ENCODE data around the gene TOP3B. TPM values are rescaled to one million over a fixed set of nuclear protein-coding genes. Genes with fewer than 3 reads are reported as not detected.

The TOP3B gene
- total RNA-seq, 2 donors from 2014 or later = 29.6 to 33.2 TPM

DNA sequence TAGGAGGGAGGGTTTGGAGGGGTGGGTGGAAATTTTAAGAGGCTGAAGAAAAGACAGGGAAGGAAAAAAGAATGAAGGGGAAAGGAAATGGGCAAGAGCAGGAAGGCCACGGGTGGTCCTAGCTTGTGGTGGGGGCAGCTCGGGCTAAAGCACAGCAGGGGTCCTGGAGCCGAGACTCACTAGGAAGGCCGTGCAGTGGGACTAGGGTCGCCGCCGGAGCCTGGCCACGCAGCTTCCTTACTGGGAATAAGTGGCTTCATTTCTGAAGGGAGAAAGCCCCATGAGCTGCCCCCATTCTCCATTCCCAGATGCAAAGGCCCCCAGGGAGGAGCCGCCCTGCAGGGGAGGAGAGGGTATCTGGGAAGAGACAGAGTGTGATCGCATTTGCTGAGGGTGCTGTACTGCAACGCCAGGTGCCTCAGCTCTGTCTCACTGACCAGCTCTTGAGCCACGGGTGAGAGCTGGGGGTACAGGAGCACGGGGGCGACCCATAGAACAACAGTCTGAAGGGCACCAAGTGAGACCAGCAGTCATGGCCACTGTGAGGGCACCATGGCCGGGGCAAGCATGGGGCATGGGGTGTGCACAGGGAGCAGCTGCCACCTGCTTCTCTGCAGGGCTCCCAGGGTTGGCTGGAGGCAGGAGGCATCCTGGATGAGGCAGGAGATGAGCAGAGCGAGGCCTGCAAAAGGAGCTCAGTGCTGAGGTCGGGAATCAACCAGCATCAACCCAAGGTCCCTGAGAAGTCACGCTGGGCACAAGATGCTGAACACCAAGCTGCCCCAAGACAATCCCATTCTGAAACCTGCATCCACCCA is 11.6 kb downstream of the TOP3B start:
- H3K36me3 Mint-ChIP-seq (ENCODE audit: insufficient read depth in 2 of 2) = peaks cover 2 to 18% of the 10 kb centered on the region in 2 donors
- H3K27ac Mint-ChIP-seq = no peak overlapping the region
- no peak overlapping the region for H3K4me3 Mint-ChIP-seq
- DNase-seq (no peak), ATAC-seq (replicated peaks in 1 of 2) (no peak)
- no peaks in the 10 kb centered on the region for H3K9me3 Mint-ChIP-seq
- H3K27me3 Mint-ChIP-seq (ENCODE audit: low read depth) = no peaks in the 10 kb centered on the region
- no peaks in the 10 kb centered on the region for H3K4me1 Mint-ChIP-seq (ENCODE audit: low read depth)

DNA sequence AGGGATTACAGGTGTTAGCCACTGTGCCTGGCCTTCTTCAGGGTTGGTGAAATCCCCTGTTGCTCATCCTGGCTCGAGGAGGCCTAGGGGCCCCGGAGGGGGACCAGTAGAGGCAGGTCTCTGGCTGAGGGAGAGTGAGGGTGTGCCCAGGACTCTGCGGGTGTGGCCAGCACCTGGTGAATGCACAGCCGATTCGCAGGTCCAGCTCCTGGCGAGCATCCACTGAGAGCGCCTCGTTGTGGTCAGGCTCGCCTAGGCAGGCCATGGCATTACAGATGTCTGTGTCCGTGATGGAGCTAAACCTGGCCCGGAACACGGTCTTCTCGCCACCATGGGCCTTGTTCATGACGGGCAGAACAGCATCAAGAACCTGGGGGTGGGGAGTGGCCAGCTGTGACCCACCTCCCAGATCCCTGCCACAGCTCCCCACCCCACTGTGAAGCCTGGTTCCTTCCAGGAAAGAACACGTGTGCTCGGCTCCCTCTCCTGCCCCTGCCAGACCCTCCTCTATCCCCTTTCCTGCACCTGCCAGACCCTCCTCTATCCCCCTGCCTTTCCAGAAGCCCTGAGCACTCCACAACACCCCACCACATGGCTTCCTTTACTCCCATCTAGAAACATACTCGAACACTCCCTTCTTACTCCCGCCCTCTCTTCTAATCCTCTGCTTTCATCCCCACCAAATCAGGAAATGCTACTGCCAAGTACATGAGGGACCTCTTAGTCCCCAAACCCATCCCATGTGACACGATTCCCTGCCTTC is 12.4 kb downstream of the TOP3B start:
- peaks cover 2 to 18% of the 10 kb centered on the region in 2 donors for H3K36me3 Mint-ChIP-seq (ENCODE audit: insufficient read depth in 2 of 2)
- DNase-seq (no peak), ATAC-seq (replicated peaks in 1 of 2) (no peak)
- no peak overlapping the region for H3K4me3 Mint-ChIP-seq
- H3K27me3 Mint-ChIP-seq (ENCODE audit: low read depth) = no peaks in the 10 kb centered on the region
- no peak overlapping the region for H3K27ac Mint-ChIP-seq
- H3K4me1 Mint-ChIP-seq (ENCODE audit: low read depth) = no peaks in the 10 kb centered on the region
- H3K9me3 Mint-ChIP-seq = no peaks in the 10 kb centered on the region

DNA sequence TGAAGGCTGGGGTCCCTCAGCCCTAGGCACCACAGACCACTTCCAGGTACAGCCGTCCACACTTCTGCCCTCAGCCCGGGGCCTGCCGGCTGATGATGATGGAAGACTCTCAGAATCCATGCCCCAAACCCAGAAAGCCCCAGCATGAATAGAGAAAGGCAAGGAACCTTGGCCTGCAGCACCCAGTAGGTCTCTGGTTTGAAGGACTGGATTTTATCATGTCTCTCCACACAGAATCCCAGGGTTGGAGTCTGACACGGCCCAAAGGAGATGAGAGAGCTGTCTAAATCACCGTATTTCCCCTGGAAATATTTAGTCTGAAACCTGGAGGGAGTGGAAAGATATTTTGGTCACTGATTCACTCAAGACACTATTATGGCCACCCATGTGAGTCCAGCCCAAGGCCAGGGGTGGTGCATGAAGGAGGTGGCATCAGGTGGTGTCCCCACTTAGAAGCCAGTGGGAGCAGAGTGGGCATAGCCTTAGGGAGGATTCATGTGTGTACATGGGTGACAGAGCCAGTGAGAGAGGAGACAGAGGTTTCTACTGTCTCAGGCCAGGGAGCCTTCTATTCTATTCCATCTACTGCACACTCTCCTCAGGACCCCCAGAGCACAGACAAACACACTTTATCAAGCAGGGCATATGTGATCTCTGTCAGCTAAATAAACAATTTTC is 14.0 kb downstream of the TOP3B start:
- Mint-ChIP-seq H3K27me3 (ENCODE audit: low read depth) (no peaks in the 10 kb centered on the region), H3K27ac (peak overlapping the region; percentile 80), H3K36me3 (ENCODE audit: insufficient read depth in 2 of 2) (peaks cover 2 to 16% of the 10 kb centered on the region in 2 donors), H3K4me1 (ENCODE audit: low read depth) (no peaks in the 10 kb centered on the region), H3K9me3 (no peaks in the 10 kb centered on the region), H3K4me3 (no peak overlapping the region)
- no peak for ATAC-seq (replicated peaks in 1 of 2)
- no peak for DNase-seq

DNA sequence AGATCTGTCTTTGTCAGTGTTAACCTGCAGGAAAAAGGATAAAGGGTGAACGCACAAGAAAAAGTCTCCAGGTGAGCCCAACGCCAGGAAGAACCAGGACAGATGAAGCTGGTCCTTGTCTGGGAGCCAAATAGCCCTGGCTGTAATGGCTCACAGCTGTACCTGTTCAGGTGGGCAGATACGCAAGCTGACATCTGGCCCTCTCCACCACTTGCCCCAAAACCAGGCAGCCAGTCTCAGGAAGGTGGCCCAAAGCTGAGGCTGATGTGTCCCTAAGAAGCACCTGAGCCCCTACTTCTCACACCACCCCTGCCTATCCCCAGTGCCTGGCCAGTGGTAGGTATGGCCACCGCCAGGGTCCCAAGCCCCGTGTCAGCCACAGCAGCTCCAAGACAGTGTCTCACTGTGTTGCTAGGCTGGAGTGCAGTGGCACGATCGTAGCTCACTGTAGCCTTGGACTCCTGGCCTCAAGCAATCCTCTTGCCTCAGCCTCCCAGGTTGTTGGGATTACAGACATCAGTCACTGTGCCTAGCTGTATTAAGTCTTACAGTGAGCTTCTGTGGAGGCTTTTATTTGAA is 14.8 kb downstream of the TOP3B start:
- peaks cover 2 to 16% of the 10 kb centered on the region in 2 donors for H3K36me3 Mint-ChIP-seq (ENCODE audit: insufficient read depth in 2 of 2)
- no peak overlapping the region for H3K27ac Mint-ChIP-seq
- ATAC-seq (replicated peaks in 1 of 2) (no peak), DNase-seq (no peak)
- H3K9me3 Mint-ChIP-seq = no peaks in the 10 kb centered on the region
- no peaks in the 10 kb centered on the region for H3K27me3 Mint-ChIP-seq (ENCODE audit: low read depth)
- H3K4me1 Mint-ChIP-seq (ENCODE audit: low read depth) = no peaks in the 10 kb centered on the region
- no peak overlapping the region for H3K4me3 Mint-ChIP-seq

DNA sequence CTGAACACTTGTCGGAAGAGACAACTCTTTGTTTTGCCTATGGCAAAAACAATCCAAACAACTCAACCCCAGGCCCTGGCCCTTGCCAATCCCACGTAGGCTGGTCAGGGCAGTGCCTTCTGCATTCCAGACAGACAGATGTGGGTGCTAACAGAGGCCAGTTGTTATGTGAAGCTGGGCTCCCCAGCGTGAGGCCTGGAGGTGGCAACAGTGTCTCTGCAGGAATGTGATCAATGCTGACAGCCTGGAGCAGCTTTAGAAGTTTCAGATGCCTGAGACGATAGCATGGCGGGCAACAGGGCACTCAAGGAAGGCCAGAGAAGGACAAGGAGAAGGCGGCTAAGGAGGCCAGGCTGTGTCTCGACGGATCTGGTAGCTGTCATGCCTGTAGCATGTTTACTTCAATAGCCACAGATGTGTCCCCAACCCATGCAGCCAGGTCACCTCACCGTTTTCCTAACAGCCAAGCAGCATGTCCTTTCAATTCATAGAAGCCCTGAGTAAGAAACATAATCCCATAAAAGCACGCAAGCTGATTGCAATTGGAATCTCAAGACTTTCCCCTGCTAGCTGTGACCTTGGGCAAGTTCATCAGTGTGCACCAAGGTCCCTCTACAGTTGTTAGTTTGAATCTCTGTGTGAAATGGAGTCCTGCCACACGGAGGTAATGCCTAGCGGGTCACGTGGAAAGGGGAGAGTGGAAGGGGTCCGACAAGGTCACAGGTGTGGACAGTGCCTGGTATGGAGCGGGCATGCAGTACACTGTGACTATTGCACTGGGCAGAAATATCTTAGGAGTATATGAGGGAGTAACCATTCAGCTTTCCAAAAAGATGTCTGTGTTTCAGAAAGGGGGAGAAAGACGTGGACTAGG is 15.7 kb downstream of the TOP3B start:
- ATAC-seq (replicated peaks in 1 of 2) = no peak
- H3K27me3 Mint-ChIP-seq (ENCODE audit: low read depth) = no peaks in the 10 kb centered on the region
- no peak overlapping the region for H3K4me3 Mint-ChIP-seq
- DNase-seq = no peak
- no peak overlapping the region for H3K27ac Mint-ChIP-seq
- H3K9me3 Mint-ChIP-seq = no peaks in the 10 kb centered on the region
- no peaks in the 10 kb centered on the region for H3K4me1 Mint-ChIP-seq (ENCODE audit: low read depth)
- peaks cover 2 to 14% of the 10 kb centered on the region in 2 donors for H3K36me3 Mint-ChIP-seq (ENCODE audit: insufficient read depth in 2 of 2)

DNA sequence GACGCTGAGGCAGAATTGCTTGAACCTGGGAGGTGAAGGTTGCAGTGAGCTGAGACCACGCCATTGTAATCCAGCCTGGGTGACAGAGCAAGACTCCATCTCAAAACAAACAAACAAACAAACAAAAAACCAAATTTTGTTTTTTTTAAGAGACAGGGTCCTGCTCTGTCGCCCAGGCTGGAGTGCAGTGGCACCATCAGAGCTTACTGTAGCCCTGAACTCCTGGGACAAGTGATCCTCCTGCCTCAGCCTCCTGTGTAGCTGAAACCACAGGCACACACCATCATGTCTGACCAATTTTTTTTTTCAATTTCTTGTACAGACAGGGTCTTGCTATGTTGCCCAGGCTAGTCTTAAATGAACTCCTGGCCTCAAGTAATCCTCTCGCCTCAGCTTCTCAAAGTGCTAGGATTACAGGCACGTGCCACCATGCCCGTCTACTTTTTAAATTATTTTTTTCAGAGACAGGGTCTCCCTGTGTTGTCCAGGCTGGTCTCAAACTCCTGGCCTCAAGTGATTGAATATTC is 16.8 kb downstream of the TOP3B start:
- H3K27me3 Mint-ChIP-seq (ENCODE audit: low read depth) = no peaks in the 10 kb centered on the region
- no peaks in the 10 kb centered on the region for H3K4me1 Mint-ChIP-seq (ENCODE audit: low read depth)
- H3K4me3 Mint-ChIP-seq = no peak overlapping the region
- no peak overlapping the region for H3K27ac Mint-ChIP-seq
- DNase-seq = no peak
- no peaks in the 10 kb centered on the region for H3K9me3 Mint-ChIP-seq
- peaks cover 2 to 12% of the 10 kb centered on the region in 2 donors for H3K36me3 Mint-ChIP-seq (ENCODE audit: insufficient read depth in 2 of 2)
- ATAC-seq (replicated peaks in 1 of 2) = no peak

DNA sequence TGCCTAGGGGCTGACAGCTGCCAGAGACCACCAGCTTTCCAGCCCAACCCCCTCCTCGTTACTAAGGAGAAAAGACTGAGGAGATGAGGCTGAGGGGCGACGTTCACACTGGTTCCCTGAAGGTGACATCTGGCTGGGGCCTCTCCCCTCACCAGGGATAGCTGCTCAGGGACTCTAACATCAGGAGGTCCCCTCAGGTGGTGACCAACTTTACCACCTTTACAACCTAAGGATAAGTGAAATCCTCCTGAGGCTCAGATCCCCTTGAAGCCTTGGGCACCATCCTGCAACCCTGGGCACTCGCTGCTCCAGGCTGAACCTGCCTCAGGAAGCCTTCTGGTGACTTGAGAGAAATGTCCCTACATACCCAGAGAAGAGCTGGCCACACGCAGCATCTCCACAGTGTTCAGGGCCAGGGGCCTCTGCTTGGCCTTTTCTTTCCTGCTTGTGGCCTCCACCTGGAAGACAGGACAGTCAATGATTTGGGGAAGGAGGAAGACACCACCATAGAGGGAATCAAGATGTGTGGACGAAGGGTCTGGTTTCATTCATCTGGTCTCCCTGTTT is 17.6 kb downstream of the TOP3B start:
- no peaks in the 10 kb centered on the region for H3K4me1 Mint-ChIP-seq (ENCODE audit: low read depth)
- no peak overlapping the region for H3K27ac Mint-ChIP-seq
- DNase-seq = no peak
- no peaks in the 10 kb centered on the region for H3K9me3 Mint-ChIP-seq
- no peaks in the 10 kb centered on the region for H3K27me3 Mint-ChIP-seq (ENCODE audit: low read depth)
- peaks cover 0 to 11% of the 10 kb centered on the region in 2 donors for H3K36me3 Mint-ChIP-seq (ENCODE audit: insufficient read depth in 2 of 2)
- no peak for ATAC-seq (replicated peaks in 1 of 2)
- H3K4me3 Mint-ChIP-seq = no peak overlapping the region

DNA sequence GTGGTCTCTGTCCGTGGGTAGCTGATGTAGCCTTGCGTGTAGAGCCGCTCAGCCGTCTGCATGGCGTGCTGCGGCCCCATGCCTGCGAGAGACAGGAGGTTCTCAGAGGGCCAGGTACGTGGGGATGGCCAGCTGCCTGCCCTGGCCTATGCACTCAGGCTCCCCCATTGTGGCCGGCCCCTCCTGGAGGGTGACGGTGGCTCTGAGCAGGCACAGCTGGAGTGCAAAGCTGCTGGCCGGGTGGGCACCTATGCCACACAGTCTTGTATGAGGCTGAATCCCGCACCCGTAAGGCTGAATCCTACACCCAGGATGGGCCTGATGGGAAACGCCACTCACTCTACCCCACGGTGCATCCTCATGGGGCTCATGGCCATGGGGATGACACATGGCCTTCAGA is 18.4 kb downstream of the TOP3B start:
- Mint-ChIP-seq H3K4me1 (ENCODE audit: low read depth) (no peaks in the 10 kb centered on the region), H3K4me3 (no peak overlapping the region), H3K27me3 (ENCODE audit: low read depth) (no peaks in the 10 kb centered on the region), H3K27ac (no peak overlapping the region), H3K36me3 (ENCODE audit: insufficient read depth in 2 of 2) (peaks cover 0 to 11% of the 10 kb centered on the region in 2 donors), H3K9me3 (no peaks in the 10 kb centered on the region)
- no peak for ATAC-seq (replicated peaks in 1 of 2)
- DNase-seq = no peak

DNA sequence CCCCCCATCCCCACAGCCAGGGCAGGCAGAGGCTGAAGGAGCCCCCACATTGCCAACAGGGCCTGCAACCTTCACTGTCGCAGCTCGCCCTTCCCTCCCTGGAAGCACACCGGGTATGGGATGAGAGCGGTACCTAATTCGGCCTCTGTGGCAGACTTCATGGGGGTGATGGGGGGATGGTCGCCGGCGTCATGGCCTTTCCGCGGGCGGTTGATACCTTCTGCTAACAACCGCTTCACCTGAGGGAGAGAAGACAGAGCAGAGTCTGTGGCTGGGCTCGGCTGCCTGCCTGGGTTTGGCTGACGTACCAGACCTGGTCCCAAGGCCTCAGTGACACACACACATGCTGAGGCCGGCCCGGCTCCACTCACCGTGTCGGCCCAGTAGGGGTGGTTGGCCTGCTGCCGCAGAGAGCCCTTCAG is 18.8 kb downstream of the TOP3B start:
- H3K4me1 Mint-ChIP-seq (ENCODE audit: low read depth) = no peaks in the 10 kb centered on the region
- ATAC-seq (replicated peaks in 1 of 2) (no peak), DNase-seq (no peak)
- H3K27ac Mint-ChIP-seq = no peak overlapping the region
- H3K4me3 Mint-ChIP-seq = no peak overlapping the region
- no peaks in the 10 kb centered on the region for H3K27me3 Mint-ChIP-seq (ENCODE audit: low read depth)
- H3K9me3 Mint-ChIP-seq = no peaks in the 10 kb centered on the region
- H3K36me3 Mint-ChIP-seq (ENCODE audit: insufficient read depth in 2 of 2) = peaks cover 0 to 10% of the 10 kb centered on the region in 2 donors

DNA sequence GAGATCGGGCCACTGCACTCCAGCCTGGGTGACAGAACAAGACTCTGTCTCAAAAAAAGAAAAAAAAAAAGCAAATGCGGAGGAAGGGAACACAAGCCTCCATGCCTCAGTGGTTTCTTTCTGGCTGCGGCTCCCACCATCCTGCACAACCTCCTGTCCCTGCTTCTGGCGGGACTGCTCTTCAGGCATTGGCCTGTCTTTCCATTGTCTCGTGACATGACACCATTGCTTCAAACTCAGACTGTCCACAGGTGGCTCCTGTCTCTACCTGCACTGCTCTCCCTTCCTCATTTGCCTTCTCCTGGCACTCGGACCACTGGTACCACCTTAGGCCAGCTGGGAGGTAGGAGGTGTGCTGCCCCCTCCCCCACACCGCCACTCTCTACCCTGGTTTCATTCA is 19.3 kb downstream of the TOP3B start:
- H3K9me3 Mint-ChIP-seq = no peaks in the 10 kb centered on the region
- H3K4me1 Mint-ChIP-seq (ENCODE audit: low read depth) = no peaks in the 10 kb centered on the region
- ATAC-seq (replicated peaks in 1 of 2) (no peak), DNase-seq (no peak)
- H3K27ac Mint-ChIP-seq = no peak overlapping the region
- H3K4me3 Mint-ChIP-seq = no peak overlapping the region
- H3K36me3 Mint-ChIP-seq (ENCODE audit: insufficient read depth in 2 of 2) = peaks cover 0 to 5% of the 10 kb centered on the region in 2 donors
- H3K27me3 Mint-ChIP-seq (ENCODE audit: low read depth) = no peaks in the 10 kb centered on the region

DNA sequence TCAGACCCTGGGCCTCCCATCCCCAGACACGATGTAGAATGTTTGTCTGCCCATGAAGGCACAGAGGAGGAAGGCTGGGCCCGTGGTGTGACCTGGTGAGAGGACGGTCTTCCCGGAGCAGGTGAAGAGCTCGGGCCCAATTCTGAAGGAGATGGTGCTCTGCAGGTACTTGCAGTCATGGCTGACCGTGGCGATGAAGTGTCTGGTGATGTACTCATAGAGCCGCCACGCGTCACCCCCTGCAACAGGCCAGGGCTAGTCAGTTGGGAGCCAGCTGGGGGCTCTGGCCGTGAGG is 20.0 kb downstream of the TOP3B start:
- H3K9me3 Mint-ChIP-seq = no peaks in the 10 kb centered on the region

More for the DNA sequence above, 20.0 kb downstream of the TOP3B start:
- no peak for DNase-seq
- peaks cover 0 to 4% of the 10 kb centered on the region in 2 donors for H3K36me3 Mint-ChIP-seq (ENCODE audit: insufficient read depth in 2 of 2)
- no peaks in the 10 kb centered on the region for H3K27me3 Mint-ChIP-seq (ENCODE audit: low read depth)
- H3K4me3 Mint-ChIP-seq = no peak overlapping the region
- ATAC-seq (replicated peaks in 1 of 2) = no peak
- H3K4me1 Mint-ChIP-seq (ENCODE audit: low read depth) = no peaks in the 10 kb centered on the region
- no peak overlapping the region for H3K27ac Mint-ChIP-seq
